Upper lobe of left lung (tissue), 4 donors: ENCODE measurements around the gene TSPY2.
"Not testable (repeated sequence)": the region's sequence is repeated elsewhere in the genome, so short reads cannot be mapped to it uniquely, and the experiment has no call there.

ENCODE experiments used
- POLR2A ChIP-seq, 4 donors: fragments of 450-650 bp; IDR thresholded peaks; one replicate each; pipeline ENCODE4 v1.5.1; 2016 to 2017; ENCODE audit warnings: antibody characterized with exemption in 4 of 4, mild to moderate bottlenecking in 2 of 4
- TF ChIP-seq, protein P1 (sequence below), 6 experiments: fragments of 450-650 bp in 4 of 6; fragments of 200-600 bp in 2 of 6; sonication (generic) in 2 of 6; IDR thresholded peaks; one replicate each; pipeline ENCODE4 v1.5.1; 2016 to 2019; ENCODE audit warnings: antibody characterized with exemption in 6 of 6

DNA sequence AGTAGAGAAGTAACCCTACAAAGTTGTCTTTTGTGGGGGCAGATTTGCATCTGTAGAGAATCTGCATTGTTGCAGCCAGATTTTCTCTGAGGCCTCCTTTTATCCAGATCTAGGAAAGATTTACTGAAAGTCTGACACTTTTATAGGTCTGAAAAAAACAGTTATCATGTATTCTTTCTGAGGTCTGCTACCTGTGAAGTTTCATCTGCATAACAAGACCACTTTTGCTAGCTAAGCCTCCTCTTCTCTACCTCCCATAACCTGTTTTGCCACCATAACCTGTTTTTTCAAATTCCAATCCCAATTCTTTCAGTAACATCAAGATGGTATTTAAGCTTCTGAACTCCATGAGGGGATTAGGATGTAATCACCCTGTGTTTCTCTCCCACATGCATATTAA, 36.5 kb upstream of the TSPY2 start:
- TF ChIP-seq, protein P1, sequence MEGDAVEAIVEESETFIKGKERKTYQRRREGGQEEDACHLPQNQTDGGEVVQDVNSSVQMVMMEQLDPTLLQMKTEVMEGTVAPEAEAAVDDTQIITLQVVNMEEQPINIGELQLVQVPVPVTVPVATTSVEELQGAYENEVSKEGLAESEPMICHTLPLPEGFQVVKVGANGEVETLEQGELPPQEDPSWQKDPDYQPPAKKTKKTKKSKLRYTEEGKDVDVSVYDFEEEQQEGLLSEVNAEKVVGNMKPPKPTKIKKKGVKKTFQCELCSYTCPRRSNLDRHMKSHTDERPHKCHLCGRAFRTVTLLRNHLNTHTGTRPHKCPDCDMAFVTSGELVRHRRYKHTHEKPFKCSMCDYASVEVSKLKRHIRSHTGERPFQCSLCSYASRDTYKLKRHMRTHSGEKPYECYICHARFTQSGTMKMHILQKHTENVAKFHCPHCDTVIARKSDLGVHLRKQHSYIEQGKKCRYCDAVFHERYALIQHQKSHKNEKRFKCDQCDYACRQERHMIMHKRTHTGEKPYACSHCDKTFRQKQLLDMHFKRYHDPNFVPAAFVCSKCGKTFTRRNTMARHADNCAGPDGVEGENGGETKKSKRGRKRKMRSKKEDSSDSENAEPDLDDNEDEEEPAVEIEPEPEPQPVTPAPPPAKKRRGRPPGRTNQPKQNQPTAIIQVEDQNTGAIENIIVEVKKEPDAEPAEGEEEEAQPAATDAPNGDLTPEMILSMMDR (IDR thresholded peaks at IDR 0.05) = not testable (repeated sequence)
- TF ChIP-seq POLR2A (IDR thresholded peaks at IDR 0.05) = not testable (repeated sequence)
